ENCODE data around the gene SLC4A7.
A peak's percentile ranks its signal among the peaks of the same experiment; 100 is the strongest.
"Not testable (repeated sequence)": the region's sequence is repeated elsewhere in the genome, so short reads cannot be mapped to it uniquely, and the experiment has no call there.

The SLC4A7 gene

DNA sequence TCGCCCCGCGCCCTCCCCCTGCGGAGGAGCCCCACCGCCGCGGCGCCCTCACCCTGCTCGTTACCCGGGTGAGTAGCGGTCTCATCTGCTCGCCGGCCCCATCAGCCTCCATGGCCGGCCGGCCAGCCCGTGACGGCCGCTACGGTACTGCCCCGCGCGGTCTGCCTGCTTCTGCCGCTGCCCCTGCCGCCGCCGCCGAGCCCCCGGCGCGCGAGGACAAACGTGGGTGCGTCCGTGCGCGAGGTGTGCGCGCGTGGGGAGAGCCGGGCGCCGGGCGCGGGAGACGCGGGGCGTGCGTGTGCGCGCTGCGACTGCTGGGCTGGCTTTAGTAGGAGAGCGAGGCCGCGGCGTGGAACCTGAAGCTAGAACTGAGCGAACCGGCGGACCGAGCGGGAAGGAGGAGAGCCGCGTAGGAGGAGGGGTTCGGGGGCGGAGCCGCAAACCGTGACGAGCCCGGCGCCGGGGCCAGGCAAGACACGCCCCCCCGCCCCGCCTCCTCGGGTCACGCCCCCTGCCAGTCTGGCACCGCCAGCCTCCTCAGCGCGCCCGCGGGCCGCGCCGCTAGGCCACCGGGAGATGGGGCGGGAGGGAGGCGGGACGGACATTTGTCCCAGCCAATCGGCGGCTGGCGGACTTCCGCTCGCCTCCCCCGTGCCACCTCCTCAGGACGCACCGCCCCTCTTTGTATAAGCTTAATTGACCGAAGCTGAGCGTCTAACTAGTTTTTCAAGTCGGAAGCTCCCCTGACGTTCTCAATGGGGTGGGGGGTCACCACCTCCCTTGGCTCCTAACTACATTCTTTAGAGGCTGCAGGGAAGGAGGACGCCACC lies at the start of gene SLC4A7:
TSS of gene SLC4A7 (minus strand) at position 370 of the 830 bp plus-strand sequence. CDS start at position 112, 258 bp downstream.
- TF ChIP-seq CTCF (conservative IDR thresholded peaks at IDR 0.05; ENCODE audit: low read length): no peak
- no peak for TF ChIP-seq EZH2phosphoT487 (IDR thresholded peaks at IDR 0.05; ENCODE audit: borderline replicate concordance)
- Histone ChIP-seq H3K4me3 (ENCODE audit: low read length, poor library complexity, severe bottlenecking) (peak within 1 kb of the TSS; percentile 93), H3K9ac (ENCODE audit: low read depth, low read length, poor library complexity, severe bottlenecking) (peak within 1 kb of the TSS; percentile 83)

GRCh38 chr3:27533261-27533607 lies 49.0 kb upstream of the SLC4A7 start:
- no peaks in the 10 kb centered on the region for H3K36me3 ChIP-seq (ENCODE audit: insufficient read depth, low read length)
- H3K9ac ChIP-seq (ENCODE audit: low read depth, low read length, poor library complexity, severe bottlenecking): no peak overlapping the region
- no peak overlapping the region for H2AFZ ChIP-seq (ENCODE audit: low read length)
- H3F3A ChIP-seq (ENCODE audit: low read depth): no peaks in the 10 kb centered on the region
- no peaks in the 10 kb centered on the region for H3K9me3 ChIP-seq (ENCODE audit: insufficient read depth, low read depth, low read length)
- H3K27me3 ChIP-seq (ENCODE audit: insufficient read depth, low read length, poor library complexity, severe bottlenecking): no peaks in the 10 kb centered on the region
- no peak for TF ChIP-seq EZH2phosphoT487 (IDR thresholded peaks at IDR 0.05; ENCODE audit: borderline replicate concordance)
- no peak for TF ChIP-seq CTCF (conservative IDR thresholded peaks at IDR 0.05; ENCODE audit: low read length)
- H3K4me3 ChIP-seq (ENCODE audit: low read length, poor library complexity, severe bottlenecking): no peak overlapping the region
- H3K9me2 ChIP-seq (replicated peaks; ENCODE audit: low read depth, low read length): no peaks in the 10 kb centered on the region
- no peaks in the 10 kb centered on the region for H3K79me2 ChIP-seq (ENCODE audit: insufficient read depth, low read length)
- H4K20me1 ChIP-seq (ENCODE audit: insufficient read depth, low read length, poor library complexity, severe bottlenecking): no peaks in the 10 kb centered on the region
- no peak overlapping the region for H3K4me2 ChIP-seq (ENCODE audit: low read depth, low read length, poor library complexity, severe bottlenecking)
- H3K4me1 ChIP-seq (ENCODE audit: insufficient read depth, low read length, poor library complexity, severe bottlenecking): peaks cover 4% of the 10 kb centered on the region

More for the DNA sequence above, at the start of gene SLC4A7:
- Histone ChIP-seq H2AFZ (ENCODE audit: low read length) (peak within 1 kb of the TSS; percentile 100), H3K27me3 (ENCODE audit: insufficient read depth, low read length, poor library complexity, severe bottlenecking) (no peaks in the 10 kb centered on the region), H4K20me1 (ENCODE audit: insufficient read depth, low read length, poor library complexity, severe bottlenecking) (peaks cover 36% of the 10 kb centered on the region), H3K4me2 (ENCODE audit: low read depth, low read length, poor library complexity, severe bottlenecking) (peak within 1 kb of the TSS; percentile 94), H3K9me3 (ENCODE audit: insufficient read depth, low read depth, low read length) (no peaks in the 10 kb centered on the region), H3K36me3 (ENCODE audit: insufficient read depth, low read length) (no peaks in the 10 kb centered on the region), H3K9me2 (replicated peaks; ENCODE audit: low read depth, low read length) (no peaks in the 10 kb centered on the region), H3F3A (ENCODE audit: low read depth) (no peaks in the 10 kb centered on the region), H3K79me2 (ENCODE audit: insufficient read depth, low read length) (peaks cover 50% of the 10 kb centered on the region), H3K4me1 (ENCODE audit: insufficient read depth, low read length, poor library complexity, severe bottlenecking) (peaks cover 35% of the 10 kb centered on the region)

- no peaks in the 10 kb centered on the region for H3K9me2 ChIP-seq (replicated peaks; ENCODE audit: low read depth, low read length)
- no peaks in the 10 kb centered on the region for H3F3A ChIP-seq (ENCODE audit: low read depth)
- TF ChIP-seq EZH2phosphoT487 (IDR thresholded peaks at IDR 0.05; ENCODE audit: borderline replicate concordance) (no peak), CTCF (conservative IDR thresholded peaks at IDR 0.05; ENCODE audit: low read length) (no peak)
- no peak overlapping the region for H3K4me2 ChIP-seq (ENCODE audit: low read depth, low read length, poor library complexity, severe bottlenecking)
- no peaks in the 10 kb centered on the region for H3K27me3 ChIP-seq (ENCODE audit: insufficient read depth, low read length, poor library complexity, severe bottlenecking)
- H3K4me1 ChIP-seq (ENCODE audit: insufficient read depth, low read length, poor library complexity, severe bottlenecking): peaks cover 4% of the 10 kb centered on the region
- H4K20me1 ChIP-seq (ENCODE audit: insufficient read depth, low read length, poor library complexity, severe bottlenecking): no peaks in the 10 kb centered on the region
- no peak overlapping the region for H3K4me3 ChIP-seq (ENCODE audit: low read length, poor library complexity, severe bottlenecking)
- no peaks in the 10 kb centered on the region for H3K79me2 ChIP-seq (ENCODE audit: insufficient read depth, low read length)
- no peak overlapping the region for H2AFZ ChIP-seq (ENCODE audit: low read length)
- no peak overlapping the region for H3K9ac ChIP-seq (ENCODE audit: low read depth, low read length, poor library complexity, severe bottlenecking)
- no peaks in the 10 kb centered on the region for H3K36me3 ChIP-seq (ENCODE audit: insufficient read depth, low read length)
- H3K9me3 ChIP-seq (ENCODE audit: insufficient read depth, low read depth, low read length): no peaks in the 10 kb centered on the region
Measured at GRCh38 chr3:27532426-27533260, 48.5 kb upstream of the SLC4A7 start.

DNA sequence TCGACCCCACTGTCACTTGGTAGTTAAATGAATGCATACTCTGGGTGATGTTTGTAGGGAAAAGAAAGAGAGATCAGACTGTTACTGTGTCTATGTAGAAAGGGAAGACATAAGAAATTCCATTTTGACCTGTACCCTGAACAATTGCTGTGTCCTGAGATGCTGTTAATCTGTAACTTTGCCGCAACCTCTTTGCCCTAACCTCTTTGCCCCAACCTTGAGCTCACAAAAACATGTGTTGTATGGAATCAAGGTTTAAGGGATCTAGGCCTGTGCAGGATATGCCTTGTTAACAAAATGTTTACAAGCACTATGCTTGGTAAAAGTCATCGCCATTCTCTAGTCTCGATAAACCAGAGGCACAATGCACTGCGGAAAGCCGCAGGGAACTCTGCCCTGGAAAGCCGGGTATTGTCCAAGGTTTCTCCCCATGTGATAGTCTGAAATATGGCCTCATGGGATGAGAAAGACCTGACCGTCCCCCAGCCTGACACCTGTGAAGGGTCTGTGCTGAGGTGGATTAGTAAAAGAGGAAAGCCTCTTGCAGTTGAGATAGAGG lies 47.1 kb upstream of the SLC4A7 start:
- H2AFZ ChIP-seq (ENCODE audit: low read length); H3K9me3 ChIP-seq (ENCODE audit: insufficient read depth, low read depth, low read length); H3K9ac ChIP-seq (ENCODE audit: low read depth, low read length, poor library complexity, severe bottlenecking); H3K4me2 ChIP-seq (ENCODE audit: low read depth, low read length, poor library complexity, severe bottlenecking); H3K4me3 ChIP-seq (ENCODE audit: low read length, poor library complexity, severe bottlenecking); H4K20me1 ChIP-seq (ENCODE audit: insufficient read depth, low read length, poor library complexity, severe bottlenecking); H3K36me3 ChIP-seq (ENCODE audit: insufficient read depth, low read length); H3F3A ChIP-seq (ENCODE audit: low read depth); H3K79me2 ChIP-seq (ENCODE audit: insufficient read depth, low read length); H3K9me2 ChIP-seq (replicated peaks; ENCODE audit: low read depth, low read length); H3K27me3 ChIP-seq (ENCODE audit: insufficient read depth, low read length, poor library complexity, severe bottlenecking); H3K4me1 ChIP-seq (ENCODE audit: insufficient read depth, low read length, poor library complexity, severe bottlenecking): not testable (repeated sequence)

All from Loucy (cell line).